CD4-positive, alpha-beta memory T cell (primary cell): Measurements from ENCODE around the gene HSPA1A. TPM values are rescaled to one million over a fixed set of nuclear protein-coding genes. Genes with fewer than 3 reads are reported as not detected.
A peak's percentile ranks its signal among the peaks of the same experiment; 100 is the strongest.
"Not testable (repeated sequence)": the region's sequence is repeated elsewhere in the genome, so short reads cannot be mapped to it uniquely, and the experiment has no call there.

Experiments
- CTCF ChIA-PET: fragments of 350-600 bp; sonication (Branson Sonifier 250); formaldehyde crosslinking; loops from one replicate; lab custom pipeline; 2021; ENCODE audit warnings: inconsistent platforms; ENCODE audit not compliant: partially characterized antibody; lab: Charles Lee
- POLR2A ChIA-PET: fragments of 350-600 bp; sonication (Branson Sonifier 250); formaldehyde crosslinking; loops from one replicate; lab custom pipeline; 2021; ENCODE audit not compliant: partially characterized antibody; lab: Charles Lee
- DNase-seq, 5 donors: peaks; one replicate each; pipeline versions ENCODE4 v3.0.0 to v3.0.0-alpha.2; 2020 to 2022; ENCODE audit warnings: mixed read lengths in 1 of 5
- H3K27ac ChIP-seq: one replicate; pipeline ENCODE4 v1.7.0; 2013; ENCODE audit warnings: low read depth, low read length
- H3K27me3 ChIP-seq: 2 replicates; pipeline ENCODE4 v1.7.0; 2013; ENCODE audit warnings: mild to moderate bottlenecking, low read length, moderate library complexity; ENCODE audit not compliant: insufficient read depth
- H3K36me3 ChIP-seq: 2 replicates; pipeline ENCODE4 v1.7.0; 2013; ENCODE audit warnings: mild to moderate bottlenecking, low read length, moderate library complexity; ENCODE audit not compliant: insufficient read depth
- H3K4me1 ChIP-seq: 2 replicates; pipeline ENCODE4 v1.7.0; 2013; ENCODE audit warnings: mild to moderate bottlenecking, low read length, moderate library complexity; ENCODE audit not compliant: insufficient read depth
- H3K4me3 ChIP-seq, 2 donors: one replicate each; pipeline ENCODE4 v1.7.0; 2013; ENCODE audit warnings: low read length in 2 of 2, mild to moderate bottlenecking in 1 of 2
- H3K9me3 ChIP-seq, 2 donors: one replicate each; pipeline ENCODE4 v1.7.0; 2013; ENCODE audit warnings: low read length in 2 of 2, control low read depth in 1 of 2; ENCODE audit not compliant: control insufficient read depth in 1 of 2
- H3K27ac Mint-ChIP-seq, 7 donors: one replicate each; pipeline ENCODE4 v1.8.0; 2020 to 2021; ENCODE audit warnings: mixed read lengths in 7 of 7, mild to moderate bottlenecking in 6 of 7, inconsistent platforms in 3 of 7, moderate library complexity in 3 of 7
- H3K27me3 Mint-ChIP-seq, 2 donors: one replicate each; pipeline ENCODE4 v1.8.0; 2020 to 2021; ENCODE audit warnings: mixed read lengths in 2 of 2
- H3K36me3 Mint-ChIP-seq, 2 donors: one replicate each; pipeline ENCODE4 v1.8.0; 2020 to 2021; ENCODE audit warnings: mixed read lengths in 2 of 2, inconsistent platforms in 1 of 2, mild to moderate bottlenecking in 1 of 2
- H3K4me1 Mint-ChIP-seq, 4 donors: one replicate each; pipeline ENCODE4 v1.8.0; 2020 to 2021; ENCODE audit warnings: mixed read lengths in 4 of 4, mild to moderate bottlenecking in 1 of 4
- H3K4me3 Mint-ChIP-seq, 8 donors: one replicate each; pipeline ENCODE4 v1.8.0; 2020 to 2021; ENCODE audit warnings: mixed read lengths in 8 of 8, mild to moderate bottlenecking in 7 of 8, moderate library complexity in 6 of 8, inconsistent platforms in 3 of 8
- H3K9me3 Mint-ChIP-seq, 8 donors: one replicate each; pipeline ENCODE4 v1.8.0; 2020 to 2021; ENCODE audit warnings: mixed read lengths in 8 of 8, mild to moderate bottlenecking in 5 of 8, inconsistent platforms in 3 of 8, moderate library complexity in 1 of 8
- intact Hi-C: fragments of 100-400 bp; cut with micrococcal nuclease; formaldehyde crosslinking; loops from one replicate; pipeline ENCODE4 v1.15.1; 2023
- polyA plus RNA-seq, 2 donors: library from polyadenylated mRNA; unstranded; fragments of 300-500 nt; fragmentation: Illumina TruSeq; gene quantifications; one replicate each; pipeline ENCODE4 v1.2.3, GENCODE V29; 2021
- total RNA-seq, 2 experiments: library from RNA; stranded (reverse); gene quantifications; one replicate each; pipeline ENCODE4 v1.2.3, GENCODE V29; 2021

Gene HSPA1A
- total and polyA plus RNA-seq, 4 experiments from 2014 or later: 14.6 to 71.9 (median 70.7) TPM

DNA sequence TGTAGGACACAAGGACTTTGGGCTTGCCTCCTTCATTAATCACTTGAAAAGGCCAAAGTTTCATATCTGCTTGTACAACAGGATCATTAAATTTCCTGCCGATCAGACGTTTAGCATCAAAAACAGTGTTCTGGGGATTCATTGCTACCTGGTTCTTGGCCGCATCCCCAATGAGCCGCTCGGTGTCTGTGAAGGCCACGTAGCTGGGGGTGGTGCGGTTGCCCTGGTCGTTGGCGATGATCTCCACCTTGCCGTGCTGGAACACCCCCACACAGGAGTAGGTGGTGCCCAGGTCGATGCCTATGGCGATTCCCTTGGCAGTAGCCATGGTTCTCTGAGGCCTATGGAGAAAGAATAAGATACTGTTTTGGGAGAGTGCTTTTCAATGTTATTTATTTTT is 3.7 kb upstream of the HSPA1A start:
- H3K4me1 ChIP-seq: peaks cover 33% of the 10 kb centered on the region
- peaks cover 16% of the 10 kb centered on the region for H3K36me3 ChIP-seq
- H3K9me3 ChIP-seq: no peaks in the 10 kb centered on the region
- intact Hi-C loops: no loop called here
- peak overlapping the region in 5 of 7 donors; percentile 17 to 94 (median 72) for H3K27ac Mint-ChIP-seq
- H3K4me1 Mint-ChIP-seq: peaks cover 21 to 54% (median 33%) of the 10 kb centered on the region in 4 donors
- peaks cover 0 to 2% (median 0%) of the 10 kb centered on the region in 8 donors for H3K9me3 Mint-ChIP-seq
- no peaks in the 10 kb centered on the region for H3K27me3 Mint-ChIP-seq
- H3K4me3 Mint-ChIP-seq: peak overlapping the region in 5 of 8 donors; percentile 57 to 96 (median 80)
- no peak overlapping the region for H3K4me3 ChIP-seq
- H3K36me3 Mint-ChIP-seq: peaks cover 22 to 38% of the 10 kb centered on the region in 2 donors
- POLR2A ChIA-PET: interaction anchor here (0.6 to 5.7 kb wide), 5 partner anchors 12 to 312 kb away, joined by 3 to 73 read pairs (median 6); partner anchors contain the start of genes HSPA1B and VARS1
- CTCF ChIA-PET: interaction anchor here (0.9 to 1.4 kb wide), 3 partner anchors 13 to 100 kb away, joined by 3 to 4 read pairs (median 3); no protein-coding TSS in a partner anchor
- DNase-seq: no peak
- H3K27ac ChIP-seq: no peak overlapping the region
- no peaks in the 10 kb centered on the region for H3K27me3 ChIP-seq

DNA sequence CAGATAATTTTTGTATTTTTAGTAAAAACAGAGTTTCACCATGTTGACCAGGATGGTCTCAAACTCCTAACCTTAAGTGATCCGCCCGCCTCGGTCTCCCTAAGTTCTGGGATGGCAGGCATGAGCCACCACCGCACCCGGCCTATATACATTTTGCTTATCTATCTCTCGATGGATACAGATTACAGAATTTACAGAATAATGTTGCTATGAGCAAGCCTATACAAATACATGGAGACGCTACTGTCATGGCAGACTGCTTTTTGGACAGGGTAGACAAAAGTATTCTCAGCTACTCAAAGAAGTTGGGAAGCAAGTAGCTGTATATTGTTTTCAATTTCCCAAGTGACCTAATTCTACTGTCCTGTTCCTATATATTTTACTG is 1.9 kb upstream of the HSPA1A start:
- Histone ChIP-seq H3K4me1 (peaks cover 32% of the 10 kb centered on the region), H3K9me3 (no peaks in the 10 kb centered on the region), H3K4me3 (no peak overlapping the region), H3K27ac (peak overlapping the region; percentile 42), H3K27me3 (no peaks in the 10 kb centered on the region), H3K36me3 (peaks cover 16% of the 10 kb centered on the region)
- peaks cover 22 to 40% of the 10 kb centered on the region in 2 donors for H3K36me3 Mint-ChIP-seq
- no peaks in the 10 kb centered on the region for H3K27me3 Mint-ChIP-seq
- CTCF ChIA-PET: interaction anchor here (0.8 to 2.2 kb wide), 8 partner anchors 10 to 88 kb away, joined by 3 to 8 read pairs (median 6); partner anchors contain the start of genes DDAH2, HSPA1B and VARS1
- POLR2A ChIA-PET: interaction anchor here (1.1 to 5.7 kb wide), 8 partner anchors 8 to 149 kb away, joined by 4 to 73 read pairs (median 30); partner anchors contain the start of genes ABHD16A, CLIC1, GPANK1 and HSPA1B
- peak overlapping the region; percentile 67 to 94 (median 91) for H3K27ac Mint-ChIP-seq
- intact Hi-C loops: no loop called here
- H3K4me1 Mint-ChIP-seq: peaks cover 28 to 61% (median 38%) of the 10 kb centered on the region in 4 donors
- peaks cover 0 to 2% (median 0%) of the 10 kb centered on the region in 8 donors for H3K9me3 Mint-ChIP-seq
- peak overlapping the region; percentile 42 to 96 (median 90) for H3K4me3 Mint-ChIP-seq
- no peak for DNase-seq

GRCh38 chr6:31814677-31815024 is 692 bp upstream of the HSPA1A start:
- Mint-ChIP-seq H3K27me3 (no peaks in the 10 kb centered on the region), H3K36me3 (peaks cover 18 to 34% of the 10 kb centered on the region in 2 donors), H3K4me1 (peaks cover 29 to 66% (median 44%) of the 10 kb centered on the region in 4 donors), H3K9me3 (peaks cover 0 to 2% (median 0%) of the 10 kb centered on the region in 8 donors), H3K4me3 (peak overlapping the region; percentile 91 to 96 (median 94)), H3K27ac (peak overlapping the region; percentile 88 to 95 (median 92))
- Histone ChIP-seq H3K27me3 (no peaks in the 10 kb centered on the region), H3K4me1 (peaks cover 44% of the 10 kb centered on the region), H3K9me3 (no peaks in the 10 kb centered on the region), H3K4me3 (peak overlapping the region; percentile 81 to 97), H3K36me3 (peaks cover 16% of the 10 kb centered on the region), H3K27ac (peak overlapping the region; percentile 82)
- CTCF ChIA-PET: interaction anchor here (0.8 to 2.2 kb wide), 10 partner anchors 8 to 85 kb away, joined by 3 to 12 read pairs (median 4); partner anchors contain the start of genes LSM2, MSH5 and VARS1
- intact Hi-C loops: loop anchor here (2.0 to 5.0 kb wide), 4 partner anchors 16 to 272 kb away; partner anchors contain the start of genes DDX39B and VARS1
- POLR2A ChIA-PET: interaction anchor here (0.6 to 5.7 kb wide), 23 partner anchors 9 to 273 kb away, joined by 3 to 73 read pairs (median 5); partner anchors contain the start of genes ABHD16A, BAG6, C6orf47 and CLIC1
- DNase-seq: peak; percentile 54 to 84 (median 56)

DNA sequence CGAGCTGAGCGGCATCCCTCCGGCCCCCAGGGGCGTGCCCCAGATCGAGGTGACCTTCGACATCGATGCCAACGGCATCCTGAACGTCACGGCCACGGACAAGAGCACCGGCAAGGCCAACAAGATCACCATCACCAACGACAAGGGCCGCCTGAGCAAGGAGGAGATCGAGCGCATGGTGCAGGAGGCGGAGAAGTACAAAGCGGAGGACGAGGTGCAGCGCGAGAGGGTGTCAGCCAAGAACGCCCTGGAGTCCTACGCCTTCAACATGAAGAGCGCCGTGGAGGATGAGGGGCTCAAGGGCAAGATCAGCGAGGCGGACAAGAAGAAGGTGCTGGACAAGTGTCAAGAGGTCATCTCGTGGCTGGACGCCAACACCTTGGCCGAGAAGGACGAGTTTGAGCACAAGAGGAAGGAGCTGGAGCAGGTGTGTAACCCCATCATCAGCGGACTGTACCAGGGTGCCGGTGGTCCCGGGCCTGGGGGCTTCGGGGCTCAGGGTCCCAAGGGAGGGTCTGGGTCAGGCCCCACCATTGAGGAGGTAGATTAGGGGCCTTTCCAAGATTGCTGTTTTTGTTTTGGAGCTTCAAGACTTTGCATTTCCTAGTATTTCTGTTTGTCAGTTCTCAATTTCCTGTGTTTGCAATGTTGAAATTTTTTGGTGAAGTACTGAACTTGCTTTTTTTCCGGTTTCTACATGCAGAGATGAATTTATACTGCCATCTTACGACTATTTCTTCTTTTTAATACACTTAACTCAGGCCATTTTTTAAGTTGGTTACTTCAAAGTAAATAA is 2.0 kb downstream of the HSPA1A start:
- ChIA-PET POLR2A (interaction anchor here (0.6 to 7.1 kb wide), 24 partner anchors 10 to 236 kb away, joined by 3 to 76 read pairs (median 4); partner anchors contain the start of genes ABHD16A, BAG6, C6orf47 and CLIC1), CTCF (interaction anchor here (1.1 to 2.1 kb wide), 14 partner anchors 9 to 235 kb away, joined by 3 to 21 read pairs (median 7); partner anchors contain the start of genes CLIC1, DDAH2, HSPA1B and LSM2)
- not testable (repeated sequence) for H3K27me3 ChIP-seq, H3K9me3 ChIP-seq, H3K9me3 Mint-ChIP-seq, H3K27me3 Mint-ChIP-seq, H3K36me3 ChIP-seq
- peaks cover 33 to 69% (median 49%) of the 10 kb centered on the region in 4 donors for H3K4me1 Mint-ChIP-seq
- DNase-seq: peak in 4 of 5 donors; percentile 65 to 70 (median 68)
- H3K27ac Mint-ChIP-seq: peak overlapping the region; percentile 66 to 96 (median 94)
- peak overlapping the region; percentile 81 to 97 (median 96) for H3K4me3 Mint-ChIP-seq
- peaks cover 59% of the 10 kb centered on the region for H3K4me1 ChIP-seq
- intact Hi-C loops: loop anchor here (2.0 to 5.0 kb wide), 3 partner anchors 45 to 275 kb away; partner anchors contain the start of genes DDAH2 and DDX39B
- H3K27ac ChIP-seq: peak overlapping the region; percentile 67
- H3K4me3 ChIP-seq: peak overlapping the region; percentile 12 to 73
- peaks cover 3 to 20% of the 10 kb centered on the region in 2 donors for H3K36me3 Mint-ChIP-seq

- CTCF ChIA-PET: interaction anchor here (1.1 to 2.1 kb wide), 14 partner anchors 9 to 236 kb away, joined by 3 to 21 read pairs (median 7); partner anchors contain the start of genes CLIC1, DDAH2, HSPA1B and LSM2
- DNase-seq: peak in 1 of 5 donors; percentile 28
- H3K4me1 ChIP-seq: peaks cover 59% of the 10 kb centered on the region
- POLR2A ChIA-PET: interaction anchor here (0.6 to 7.1 kb wide), 24 partner anchors 9 to 236 kb away, joined by 3 to 76 read pairs (median 4); partner anchors contain the start of genes ABHD16A, BAG6, C6orf47 and CLIC1
- not testable (repeated sequence) for H3K27me3 Mint-ChIP-seq, H3K36me3 ChIP-seq, H3K27me3 ChIP-seq, H3K9me3 Mint-ChIP-seq, H3K9me3 ChIP-seq
- H3K4me1 Mint-ChIP-seq: peaks cover 31 to 69% (median 48%) of the 10 kb centered on the region in 4 donors
- H3K36me3 Mint-ChIP-seq: peaks cover 0 to 16% of the 10 kb centered on the region in 2 donors
- intact Hi-C loops: loop anchor here (2.0 to 5.0 kb wide), 3 partner anchors 46 to 276 kb away; partner anchors contain the start of genes DDAH2 and DDX39B
- peak overlapping the region; percentile 66 to 96 (median 94) for H3K27ac Mint-ChIP-seq
- H3K4me3 Mint-ChIP-seq: peak overlapping the region; percentile 81 to 97 (median 96)
- H3K27ac ChIP-seq: peak overlapping the region; percentile 67
- H3K4me3 ChIP-seq: peak overlapping the region; percentile 12 to 73
These were observed 2.7 kb downstream of the HSPA1A start for GRCh38 chr6:31817929-31818511.

GRCh38 chr6:31819871-31820299 is 4.5 kb downstream of the HSPA1A start:
- H3K36me3 ChIP-seq: no peaks in the 10 kb centered on the region
- H3K27me3 Mint-ChIP-seq: no peaks in the 10 kb centered on the region
- H3K4me1 ChIP-seq: peaks cover 56% of the 10 kb centered on the region
- intact Hi-C loops: loop anchor here (5.0 kb wide), 3 partner anchors 42 to 278 kb away; partner anchors contain the start of genes DDX39B and NEU1
- peaks cover 25 to 60% (median 43%) of the 10 kb centered on the region in 4 donors for H3K4me1 Mint-ChIP-seq
- no peaks in the 10 kb centered on the region for H3K27me3 ChIP-seq
- DNase-seq: no peak
- ChIA-PET CTCF (interaction anchor here (0.6 to 2.8 kb wide), 8 partner anchors 10 to 308 kb away, joined by 3 to 9 read pairs (median 6); partner anchors contain the start of genes ATF6B, NFKBIL1, TNF and VARS1), POLR2A (interaction anchor here (0.9 to 7.1 kb wide), 7 partner anchors 13 to 167 kb away, joined by 3 to 76 read pairs (median 28); partner anchors contain the start of genes BAG6, CLIC1, DDAH2 and LSM2)
- H3K36me3 Mint-ChIP-seq: peaks cover 0 to 13% of the 10 kb centered on the region in 2 donors
- peaks cover 0 to 2% (median 0%) of the 10 kb centered on the region in 8 donors for H3K9me3 Mint-ChIP-seq
- peak overlapping the region in 6 of 7 donors; percentile 9 to 99 (median 88) for H3K27ac Mint-ChIP-seq
- H3K4me3 ChIP-seq: no peak overlapping the region
- no peaks in the 10 kb centered on the region for H3K9me3 ChIP-seq
- peak overlapping the region; percentile 15 to 89 (median 68) for H3K4me3 Mint-ChIP-seq
- no peak overlapping the region for H3K27ac ChIP-seq
